GM12873 (cell line): ENCODE measurements around the gene FREM2.

ENCODE experiments used
- TF ChIP-seq, protein P1 (sequence below): IDR thresholded peaks from 2 replicates; pipeline ENCODE4 v1.5.1; 2012; ENCODE audit warnings: low read depth, mild to moderate bottlenecking, moderate library complexity, low read length, control low read depth; ENCODE audit not compliant: insufficient read depth; ENCODE audit errors: missing control alignments

The FREM2 gene

DNA sequence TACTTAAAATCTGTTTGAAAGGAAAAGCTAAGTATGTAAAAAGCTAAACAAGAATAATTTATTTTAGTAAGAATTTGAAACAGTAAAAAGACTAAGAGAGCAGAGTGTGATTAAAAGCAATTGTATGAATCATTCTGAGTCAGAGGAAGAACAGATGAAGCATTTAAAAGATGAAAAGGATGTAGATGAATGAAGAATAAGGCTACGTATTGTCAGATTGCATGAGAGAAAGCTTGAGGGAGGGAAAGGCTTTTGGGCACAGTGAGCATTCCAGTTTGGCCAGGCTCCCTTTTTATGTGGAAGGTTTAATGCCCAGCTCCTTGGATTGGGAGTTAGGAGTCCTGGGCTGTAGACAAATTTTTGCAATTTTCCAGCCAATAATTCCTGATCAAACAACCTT lies 117.7 kb downstream of the FREM2 start:
- TF ChIP-seq, protein P1, sequence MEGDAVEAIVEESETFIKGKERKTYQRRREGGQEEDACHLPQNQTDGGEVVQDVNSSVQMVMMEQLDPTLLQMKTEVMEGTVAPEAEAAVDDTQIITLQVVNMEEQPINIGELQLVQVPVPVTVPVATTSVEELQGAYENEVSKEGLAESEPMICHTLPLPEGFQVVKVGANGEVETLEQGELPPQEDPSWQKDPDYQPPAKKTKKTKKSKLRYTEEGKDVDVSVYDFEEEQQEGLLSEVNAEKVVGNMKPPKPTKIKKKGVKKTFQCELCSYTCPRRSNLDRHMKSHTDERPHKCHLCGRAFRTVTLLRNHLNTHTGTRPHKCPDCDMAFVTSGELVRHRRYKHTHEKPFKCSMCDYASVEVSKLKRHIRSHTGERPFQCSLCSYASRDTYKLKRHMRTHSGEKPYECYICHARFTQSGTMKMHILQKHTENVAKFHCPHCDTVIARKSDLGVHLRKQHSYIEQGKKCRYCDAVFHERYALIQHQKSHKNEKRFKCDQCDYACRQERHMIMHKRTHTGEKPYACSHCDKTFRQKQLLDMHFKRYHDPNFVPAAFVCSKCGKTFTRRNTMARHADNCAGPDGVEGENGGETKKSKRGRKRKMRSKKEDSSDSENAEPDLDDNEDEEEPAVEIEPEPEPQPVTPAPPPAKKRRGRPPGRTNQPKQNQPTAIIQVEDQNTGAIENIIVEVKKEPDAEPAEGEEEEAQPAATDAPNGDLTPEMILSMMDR: no peak

DNA sequence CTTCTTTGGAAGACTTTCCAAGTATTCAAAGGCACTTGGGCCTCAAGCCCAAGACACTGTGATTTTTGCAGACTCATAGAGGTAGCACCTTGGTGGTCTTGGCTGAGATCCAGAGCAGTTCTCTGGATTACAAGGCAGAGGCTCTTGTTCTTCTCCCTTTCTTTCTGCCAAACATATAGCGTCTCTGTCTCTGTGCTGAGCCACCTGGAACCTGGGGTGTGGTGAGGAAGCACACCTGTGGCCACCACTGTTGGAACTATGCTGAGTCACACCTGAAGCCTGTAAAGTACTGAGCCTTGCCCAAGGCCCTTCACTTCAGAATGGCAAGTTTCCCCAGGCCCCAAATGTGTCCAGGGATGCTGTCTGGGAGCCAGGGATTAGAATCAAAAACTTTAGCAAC lies 127.5 kb downstream of the FREM2 start:
- TF ChIP-seq, protein P1: no peak

DNA sequence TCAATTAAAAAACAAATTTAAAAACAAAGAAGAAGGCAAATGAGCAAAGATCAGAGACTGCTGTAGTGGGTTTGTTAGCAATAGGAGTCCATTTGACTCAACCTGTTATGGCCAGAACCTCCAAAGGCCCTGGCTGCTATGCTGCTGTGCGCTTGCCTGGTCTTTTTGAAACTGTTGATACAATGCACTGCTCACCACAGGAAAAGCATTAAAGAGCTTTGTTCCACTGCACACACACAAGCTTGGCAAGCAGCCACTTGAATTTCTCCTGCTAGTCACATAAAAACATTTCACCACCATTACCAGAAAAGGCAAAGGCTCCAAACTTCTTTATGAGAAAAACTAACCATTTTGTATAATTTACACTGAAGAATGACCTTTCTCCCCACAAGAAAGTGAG lies 132.2 kb downstream of the FREM2 start:
- TF ChIP-seq, protein P1: no peak

DNA sequence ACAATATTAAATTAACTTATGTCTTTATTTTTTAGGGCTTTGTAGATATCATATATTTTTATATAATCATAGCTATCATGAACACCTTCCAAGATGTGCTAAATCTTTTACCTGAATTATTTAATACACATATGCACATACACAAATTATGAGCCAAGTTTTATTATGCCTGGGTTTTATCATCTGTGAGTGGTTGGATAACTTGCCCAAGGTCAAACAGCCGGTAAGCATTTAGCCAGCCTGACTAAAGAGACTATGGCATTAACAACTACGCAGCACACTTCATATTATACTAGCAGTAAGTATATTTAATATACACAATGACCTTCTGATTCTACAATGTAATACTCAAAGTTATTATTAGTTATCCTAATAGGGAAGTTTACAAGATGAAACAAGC lies 132.7 kb downstream of the FREM2 start:
- TF ChIP-seq, protein P1: no peak

DNA sequence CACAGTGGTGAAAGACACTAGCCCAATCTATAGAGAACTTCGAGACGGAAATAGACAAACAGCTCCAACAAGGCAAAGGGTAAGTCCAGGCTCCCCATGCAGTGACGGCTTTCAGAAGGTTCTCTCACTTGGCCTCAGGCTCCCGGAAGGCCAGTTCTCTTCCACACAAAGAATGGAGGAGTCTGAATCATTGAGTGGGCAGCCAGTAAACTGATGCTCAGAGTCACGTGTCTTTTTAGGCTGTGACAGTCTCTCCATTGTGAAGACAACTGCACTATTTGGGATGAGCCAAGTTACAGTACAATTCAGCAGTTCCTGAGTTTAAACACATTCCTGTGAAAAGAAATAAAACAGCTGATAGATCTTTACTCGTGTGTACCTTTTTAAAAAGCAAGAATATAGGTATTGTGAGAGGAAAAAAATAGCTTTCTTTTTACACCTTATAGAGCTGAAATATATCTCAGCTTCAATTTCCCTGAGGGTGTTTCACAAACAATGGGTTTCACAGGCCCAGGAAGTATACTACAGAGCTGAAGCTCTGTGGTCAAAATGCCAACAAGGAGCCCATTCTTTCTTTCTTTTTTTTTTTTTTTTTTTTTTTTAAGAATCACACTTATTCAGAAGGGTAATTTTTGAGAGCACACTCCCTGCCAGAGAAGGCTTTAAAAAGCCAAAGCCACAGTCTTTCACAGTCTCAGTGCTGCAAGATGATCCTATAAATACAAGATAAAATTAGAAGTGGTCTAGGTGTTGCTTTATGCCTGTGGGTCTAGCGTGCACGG lies 135.1 kb downstream of the FREM2 start:
- TF ChIP-seq, protein P1: no peak

DNA sequence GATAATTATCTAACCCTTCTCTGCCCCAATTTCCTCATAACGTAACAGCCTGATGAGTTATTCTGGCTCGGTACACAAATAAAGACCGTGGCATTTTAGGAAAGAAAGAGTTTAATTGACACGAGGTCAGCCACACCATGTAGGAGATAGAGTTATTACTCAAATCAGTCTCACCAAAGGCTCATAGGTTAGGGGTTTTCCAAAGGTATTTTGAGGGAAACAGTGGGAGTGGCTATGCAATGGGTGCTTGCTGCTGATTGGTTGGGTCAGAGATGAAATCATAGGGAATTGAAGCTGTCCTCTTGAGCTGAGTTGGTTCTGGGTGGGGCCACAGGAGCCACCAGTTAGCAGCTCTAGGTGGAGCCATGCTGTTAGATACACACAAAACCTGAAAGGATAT lies 137.5 kb downstream of the FREM2 start:
- TF ChIP-seq, protein P1: no peak

DNA sequence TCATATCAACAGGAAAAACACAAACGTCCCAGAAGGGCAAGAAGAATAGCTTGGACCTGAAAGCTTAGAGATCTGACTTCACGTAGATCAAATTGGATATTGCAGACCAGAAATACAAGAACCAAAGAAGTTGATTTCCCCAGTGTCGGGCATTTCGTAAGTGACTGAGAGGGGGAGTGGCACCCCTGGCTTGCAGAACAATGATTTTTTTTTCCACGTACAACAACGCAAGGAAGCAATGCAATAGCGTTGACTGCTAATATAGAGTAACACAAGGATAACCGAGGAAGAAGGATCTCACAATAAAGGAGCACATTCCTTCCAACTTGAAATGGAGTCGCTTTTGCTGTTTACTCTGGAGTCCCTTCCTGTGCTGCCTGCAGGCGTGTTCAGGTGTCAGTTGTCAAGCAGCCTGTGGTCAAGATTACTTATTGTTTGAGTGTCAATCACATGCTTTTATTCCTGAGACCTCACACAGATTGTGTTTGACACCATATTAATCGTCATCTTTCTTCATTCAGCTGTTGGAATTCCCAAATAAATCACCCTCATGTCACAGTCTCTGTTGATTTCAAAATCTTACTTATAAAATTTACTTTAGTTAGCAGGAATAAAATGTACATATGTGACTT lies 139.4 kb downstream of the FREM2 start:
- TF ChIP-seq, protein P1: no peak
